T follicular helper cell (primary cell): ENCODE results near the gene GKN1.

Source experiments
- DNase-seq: peaks from one replicate; pipeline ENCODE4 v3.0.0-alpha.2; 2020; ENCODE audit warnings: low read depth

The GKN1 gene

DNA sequence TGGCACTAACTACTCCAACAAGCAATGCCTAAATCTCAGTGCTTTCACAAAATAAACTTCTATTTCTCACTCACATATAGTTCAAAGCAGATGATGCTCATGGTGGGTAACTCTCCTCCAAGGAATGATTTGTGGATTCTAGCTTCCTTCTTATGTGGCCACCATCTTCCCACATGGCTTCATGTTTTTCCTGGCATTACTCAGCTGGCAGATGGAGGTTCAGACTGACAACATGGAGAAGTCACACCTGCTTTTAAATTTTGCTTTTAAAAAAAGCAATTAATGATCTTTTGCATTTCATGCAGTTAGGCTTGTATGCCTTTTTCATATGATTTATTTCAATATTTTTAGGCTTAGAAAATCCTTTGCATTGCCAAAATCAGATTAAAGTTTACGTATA is 15.4 kb upstream of the GKN1 start:
- DNase-seq, result no peak

DNA sequence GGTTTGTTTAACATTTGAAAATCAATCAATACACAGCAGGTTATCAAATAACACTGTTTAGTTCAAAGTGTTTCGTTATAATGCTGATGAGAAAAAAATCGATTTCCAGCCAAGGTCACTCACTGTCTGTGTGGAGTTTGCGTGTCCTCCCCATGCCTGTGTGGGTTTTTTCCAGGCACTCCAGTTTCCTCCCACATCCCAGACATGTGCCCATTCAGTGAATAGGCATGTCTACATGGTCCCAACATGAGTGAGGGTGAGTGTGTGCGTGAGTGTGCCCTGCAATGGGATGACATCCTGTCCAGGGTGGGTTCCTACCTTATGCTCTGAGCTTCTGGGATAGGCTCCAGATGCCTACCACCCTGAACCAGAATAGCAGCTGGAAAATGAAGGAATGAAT is 13.1 kb upstream of the GKN1 start:
- no peak for DNase-seq

DNA sequence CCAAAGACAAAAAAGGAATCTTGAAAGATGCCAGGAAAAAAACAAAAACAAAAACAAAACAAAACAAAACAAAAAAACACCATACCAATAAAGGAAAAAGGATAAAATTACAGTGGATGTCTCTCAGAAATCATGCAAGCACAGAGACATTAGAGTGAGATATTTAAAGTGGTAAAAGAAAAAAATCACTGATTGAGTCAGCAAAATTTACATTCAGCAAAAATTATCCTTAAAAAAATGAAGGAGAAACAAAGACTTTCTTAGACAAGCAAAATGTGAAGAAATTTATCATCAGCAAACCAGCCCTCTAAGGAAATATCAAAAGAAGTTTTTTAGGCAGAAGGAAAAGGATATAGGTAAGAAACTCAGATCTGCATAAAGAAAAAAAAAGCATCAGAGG is 10.2 kb upstream of the GKN1 start:
- no peak for DNase-seq

DNA sequence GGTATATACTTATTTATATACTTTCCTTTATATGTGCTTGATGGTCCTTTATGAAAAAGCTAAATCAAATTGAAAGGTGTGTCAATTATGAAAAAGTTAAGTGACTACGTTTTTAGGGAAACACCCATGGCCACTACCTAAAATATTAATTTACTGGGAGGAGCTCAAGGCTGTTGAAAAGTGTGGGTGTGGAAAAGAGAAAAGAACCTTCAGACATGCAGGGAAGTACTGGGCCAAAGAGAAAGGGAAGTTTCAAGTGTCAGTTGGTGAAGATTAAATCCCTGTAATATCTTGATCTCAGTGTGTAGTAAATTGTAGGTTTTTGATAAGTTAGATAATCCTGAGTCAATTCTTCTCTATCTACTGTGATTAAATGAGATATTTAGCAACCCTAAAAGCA is 6.2 kb upstream of the GKN1 start:
- DNase-seq, result no peak

DNA sequence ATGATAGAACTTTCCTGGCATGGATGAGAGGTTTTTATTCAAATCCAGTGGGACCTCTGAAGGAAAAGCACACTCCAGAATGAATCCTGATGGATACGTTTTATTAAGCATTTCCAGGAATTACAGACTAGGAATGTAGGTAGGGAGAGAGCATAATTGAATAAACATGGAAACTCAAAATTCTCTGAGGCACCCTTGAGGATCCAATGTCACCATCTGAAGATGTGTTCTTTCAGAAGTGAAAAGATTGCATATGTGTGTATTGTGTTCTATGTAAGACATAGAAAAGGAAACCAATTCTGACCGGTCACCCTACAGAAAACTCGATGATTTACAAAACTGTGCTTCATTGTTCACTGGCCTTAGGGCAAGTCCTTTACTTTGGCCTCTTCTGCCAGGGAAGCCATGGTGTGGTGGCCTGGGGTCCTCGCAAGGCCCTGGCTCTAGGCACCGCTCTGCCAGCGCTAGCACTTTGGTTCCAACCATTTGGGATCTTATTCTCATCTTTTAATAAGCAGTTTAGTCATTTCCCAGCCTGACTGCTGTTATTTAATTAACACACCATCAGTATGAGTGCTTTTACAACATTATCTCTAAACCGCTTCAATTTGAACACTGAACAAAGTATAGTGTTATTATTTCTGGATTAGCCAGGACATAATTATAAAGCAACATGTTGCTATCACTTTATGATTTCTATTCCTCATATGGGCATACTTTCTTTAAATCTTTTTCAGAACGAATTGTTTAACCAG is 4.5 kb upstream of the GKN1 start:
- DNase-seq, result no peak

DNA sequence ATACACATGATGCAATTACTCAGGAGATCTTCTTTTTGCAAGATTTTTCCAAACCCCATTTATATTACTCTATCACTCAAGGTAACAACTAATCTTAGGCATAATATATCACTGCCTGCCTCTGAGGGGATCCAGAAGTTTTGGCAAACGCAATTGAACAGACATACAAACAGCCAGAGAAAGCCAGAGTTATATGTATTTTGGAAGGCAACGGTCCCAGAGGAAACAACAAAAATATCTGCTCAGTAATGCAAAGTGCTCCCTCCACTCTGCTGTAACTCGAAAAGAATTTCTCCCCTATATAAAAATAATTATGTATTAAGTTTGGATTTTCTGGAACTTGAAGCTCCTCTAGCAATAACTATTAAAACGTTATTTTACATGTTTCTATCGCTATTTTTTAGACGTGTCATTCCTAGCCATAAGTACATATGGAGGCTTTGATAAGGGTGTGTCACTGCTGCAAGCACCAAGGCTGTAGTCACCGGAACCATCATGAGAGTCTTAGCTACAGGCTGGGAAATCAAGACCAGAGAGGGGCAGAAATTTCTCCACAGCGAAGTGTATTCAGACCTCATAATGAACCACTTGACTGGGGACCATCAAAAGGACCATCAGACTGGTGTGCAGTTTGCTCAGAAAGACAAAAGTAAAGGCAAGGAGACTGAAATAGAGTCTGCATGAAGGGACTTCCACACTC is 3.7 kb upstream of the GKN1 start:
- no peak for DNase-seq

DNA sequence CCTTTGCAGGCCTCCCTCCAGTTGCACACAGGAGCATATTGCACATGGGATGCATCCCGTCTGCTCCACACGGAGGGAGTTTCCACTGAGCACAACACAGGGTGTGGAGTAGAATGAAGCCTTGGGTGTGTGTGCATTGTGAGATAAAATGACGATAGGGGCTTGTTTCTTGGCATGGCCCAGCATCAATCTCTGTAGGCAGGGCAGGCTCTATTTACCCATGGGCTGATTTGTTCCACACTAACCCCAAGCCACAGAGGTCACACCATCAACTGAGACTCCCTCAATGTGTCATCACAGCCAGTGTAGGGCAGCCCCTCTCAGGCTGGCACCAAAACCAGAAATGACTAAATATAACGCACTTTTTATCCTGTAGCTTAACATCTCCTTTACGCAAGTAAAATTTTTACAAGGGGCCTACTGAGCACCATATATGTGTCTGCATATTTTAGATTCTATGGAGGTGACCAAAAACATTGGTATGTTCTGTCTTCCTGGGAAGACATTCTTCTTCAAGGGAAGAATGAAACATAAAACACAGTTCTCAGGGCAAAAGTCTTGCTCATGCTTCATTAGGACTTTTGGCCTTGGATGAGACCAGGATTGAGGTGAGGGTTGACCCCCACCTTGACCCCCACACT is 2.7 kb upstream of the GKN1 start:
- DNase-seq, result no peak

DNA sequence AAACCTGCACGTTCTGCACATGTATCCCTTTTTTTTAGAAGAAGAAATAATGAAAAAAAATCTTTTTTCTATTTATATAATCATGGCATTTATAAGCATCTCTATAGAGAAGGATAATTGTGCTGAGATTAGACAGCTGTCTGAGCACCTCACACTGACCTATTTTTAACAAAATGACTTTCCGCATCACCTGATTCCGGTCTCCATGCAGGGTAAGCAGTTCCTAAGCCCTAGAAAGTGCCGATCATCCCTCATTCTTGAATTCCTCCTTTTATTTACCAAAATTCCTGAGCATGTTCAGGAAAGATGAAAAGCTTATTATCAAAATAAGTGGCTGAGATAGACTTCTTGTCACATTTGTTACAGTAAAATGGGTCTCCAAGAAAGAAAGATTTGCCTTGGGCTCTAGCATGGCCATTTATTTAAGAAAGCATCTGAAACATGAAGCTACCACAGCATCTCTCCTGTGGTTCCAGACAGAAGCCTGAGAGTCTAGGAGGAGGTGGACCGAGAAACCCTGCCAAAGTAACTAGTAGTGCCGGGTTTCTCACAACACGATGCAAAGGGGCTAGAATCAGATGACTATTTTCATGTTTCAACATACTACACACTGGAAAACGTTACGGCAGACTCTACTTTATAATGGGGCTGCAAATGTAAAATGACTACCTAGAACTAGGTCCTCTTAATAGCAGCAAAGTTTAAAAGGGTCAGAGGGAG is 670 bp downstream of the GKN1 start:
- DNase-seq, result no peak

DNA sequence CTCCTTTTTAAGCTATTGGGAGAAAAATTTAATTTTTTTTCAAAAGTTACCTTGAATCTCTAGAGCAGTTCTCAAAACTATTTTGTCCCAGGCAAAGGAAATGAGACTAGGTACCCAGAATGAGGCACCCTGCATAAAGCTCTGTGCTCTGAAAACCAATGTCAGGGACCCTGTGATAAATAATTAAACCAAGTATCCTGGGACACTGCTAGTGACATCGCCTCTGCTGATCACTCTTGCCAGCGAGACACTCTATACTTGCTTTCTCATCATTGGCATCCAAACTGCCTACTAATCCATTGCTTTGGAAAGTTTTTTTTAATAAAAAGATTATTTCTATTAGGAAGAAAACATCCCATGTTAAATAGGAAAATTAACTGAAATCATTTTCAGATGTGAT is 1.4 kb downstream of the GKN1 start:
- no peak for DNase-seq

DNA sequence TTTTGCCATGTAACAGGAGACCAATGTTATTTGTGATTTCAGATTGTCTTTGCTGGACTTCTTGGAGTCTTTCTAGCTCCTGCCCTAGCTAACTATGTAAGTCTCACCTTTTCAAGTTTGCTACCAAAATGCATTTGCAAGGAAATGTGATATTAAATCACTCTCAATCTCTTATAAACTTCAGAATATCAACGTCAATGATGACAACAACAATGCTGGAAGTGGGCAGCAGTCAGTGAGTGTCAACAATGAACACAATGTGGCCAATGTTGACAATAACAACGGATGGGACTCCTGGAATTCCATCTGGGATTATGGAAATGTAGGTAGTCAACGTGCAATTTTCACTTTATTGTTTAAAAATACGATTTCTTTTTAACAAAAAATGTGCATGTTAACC is 3.0 kb downstream of the GKN1 start:
- no peak for DNase-seq

DNA sequence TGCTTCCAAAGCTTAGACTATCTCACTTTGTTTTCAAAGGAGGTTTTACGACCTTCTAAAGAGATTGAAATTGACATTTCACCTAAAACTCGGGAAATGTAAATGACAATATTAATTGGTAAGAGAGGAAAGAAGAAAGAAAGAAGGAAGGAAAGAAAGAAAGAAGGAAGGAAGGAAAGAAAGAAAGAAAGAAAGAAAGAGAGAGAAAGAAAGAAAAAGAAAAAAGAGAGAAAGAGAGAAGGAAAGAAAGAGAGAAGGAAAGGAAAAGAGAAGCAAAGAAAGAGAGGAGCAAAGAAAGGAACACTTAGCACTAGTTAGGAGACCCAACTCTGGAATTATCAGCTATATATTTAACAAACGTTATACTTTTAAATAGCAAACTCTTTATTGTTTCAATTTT is 3.7 kb downstream of the GKN1 start:
- no peak for DNase-seq

DNA sequence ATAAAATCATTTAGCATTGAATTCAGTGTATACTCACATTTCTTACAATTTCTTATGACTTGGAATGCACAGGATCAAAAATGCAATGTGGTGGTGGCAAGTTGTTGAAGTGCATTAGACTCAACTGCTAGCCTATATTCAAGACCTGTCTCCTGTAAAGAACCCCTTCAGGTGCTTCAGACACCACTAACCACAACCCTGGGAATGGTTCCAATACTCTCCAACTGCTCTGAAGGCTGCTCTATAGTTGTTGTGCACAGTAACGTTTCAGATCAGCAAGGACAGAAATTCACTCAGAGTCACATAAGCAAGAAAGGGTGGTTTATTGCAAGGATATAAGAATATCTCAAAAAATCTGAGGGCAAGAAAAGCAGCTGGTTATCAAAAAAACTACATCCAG is 6.5 kb downstream of the GKN1 start:
- DNase-seq, result no peak

DNA sequence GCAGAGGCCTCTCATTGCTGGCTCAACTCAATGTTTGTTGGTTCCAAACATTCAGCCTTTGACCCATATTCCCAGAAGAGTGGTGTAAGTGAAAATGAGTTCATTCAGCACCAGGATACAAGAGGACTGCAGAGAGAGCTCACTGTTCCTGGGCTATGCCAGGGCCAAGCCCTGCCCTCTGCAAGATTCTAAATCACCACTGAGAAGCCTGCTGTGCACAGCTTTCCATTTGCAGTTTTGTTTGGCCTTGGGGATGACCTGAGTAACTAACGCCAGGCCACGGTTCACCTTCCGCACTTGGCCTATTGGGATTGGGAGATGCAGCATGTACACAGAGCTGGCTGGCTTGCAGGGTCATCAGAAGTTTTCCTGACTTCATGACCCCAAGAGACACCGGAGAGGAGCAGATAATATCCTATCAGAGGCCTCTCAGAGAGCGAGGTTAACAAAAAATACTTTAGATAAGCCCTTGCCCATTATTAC is 12.6 kb downstream of the GKN1 start:
- DNase-seq, result no peak

DNA sequence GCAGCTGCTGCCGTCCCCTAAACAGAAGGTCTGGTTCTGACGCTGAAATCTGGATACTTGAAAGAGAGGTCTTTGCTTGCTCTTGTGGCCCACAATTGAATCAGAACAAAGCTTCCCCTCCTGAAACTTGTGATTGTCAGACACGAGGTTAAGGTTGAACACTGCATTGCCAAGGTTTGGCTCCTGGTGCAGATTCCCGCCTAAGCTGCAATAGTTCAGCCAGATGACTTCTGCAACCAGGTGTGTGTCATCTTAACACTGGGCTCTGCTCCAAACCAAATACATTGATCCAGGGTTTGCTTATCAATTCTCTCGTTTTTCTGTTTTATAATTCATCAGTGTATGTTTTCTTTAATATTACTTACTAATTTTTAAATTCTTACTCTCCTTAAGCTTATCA is 14.6 kb downstream of the GKN1 start:
- no peak for DNase-seq

DNA sequence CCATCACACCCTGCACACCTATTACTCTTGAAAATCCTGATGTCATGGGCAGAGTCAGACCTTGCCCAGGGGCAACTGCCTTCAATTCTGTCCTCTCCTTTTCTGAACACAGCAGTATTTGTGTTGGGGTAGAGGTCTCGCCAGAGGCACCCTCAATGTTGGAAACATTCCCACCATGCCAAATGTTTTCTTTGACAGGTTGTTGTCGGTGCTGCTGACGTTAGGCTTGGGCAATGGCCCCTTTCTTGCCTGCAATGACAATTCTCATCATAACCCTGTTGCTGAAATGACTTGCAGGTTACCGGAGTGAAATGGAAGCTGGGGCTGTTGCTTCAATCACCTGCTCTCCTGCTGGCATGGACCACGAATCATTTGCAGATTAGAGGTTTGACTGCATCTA is 17.9 kb downstream of the GKN1 start:
- DNase-seq, result no peak

DNA sequence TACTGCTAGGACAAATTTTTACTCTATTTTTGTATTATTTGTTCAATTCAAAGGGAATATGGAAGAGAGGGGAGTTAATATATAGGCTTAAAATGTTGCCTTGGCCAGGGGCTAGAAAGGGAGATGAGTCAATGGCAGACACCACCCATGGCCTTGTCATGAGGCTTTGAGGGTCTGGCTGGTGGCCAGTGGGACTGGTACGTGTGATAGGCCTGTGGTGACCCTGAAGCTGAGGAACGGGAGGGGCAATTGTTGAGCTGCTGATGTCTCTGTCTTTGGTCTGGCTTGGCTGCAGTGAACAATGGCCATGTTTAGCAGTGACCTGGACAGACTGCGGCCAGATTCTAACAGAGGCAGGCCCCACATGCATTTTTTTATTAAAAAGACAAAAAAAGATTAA is 18.5 kb downstream of the GKN1 start:
- DNase-seq, result no peak

DNA sequence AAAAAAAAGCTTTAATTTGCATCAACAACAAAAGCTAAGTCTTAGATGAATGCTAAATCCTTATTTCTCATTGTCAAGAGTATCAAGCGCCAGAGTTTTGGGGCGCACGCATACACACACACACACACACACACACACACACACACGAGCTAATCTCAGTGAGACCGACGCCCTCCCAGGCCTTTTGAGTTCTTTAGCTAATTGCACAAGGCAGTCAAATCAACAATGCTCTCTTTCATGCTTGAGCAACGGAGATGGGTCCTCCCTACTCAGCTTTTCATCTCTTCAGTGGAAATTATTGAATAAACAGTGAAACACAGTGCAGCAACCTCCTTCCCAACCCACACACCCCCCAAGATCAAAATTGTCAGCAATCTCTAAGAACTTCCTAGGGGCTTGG is 19.2 kb downstream of the GKN1 start:
- DNase-seq, result no peak

DNA sequence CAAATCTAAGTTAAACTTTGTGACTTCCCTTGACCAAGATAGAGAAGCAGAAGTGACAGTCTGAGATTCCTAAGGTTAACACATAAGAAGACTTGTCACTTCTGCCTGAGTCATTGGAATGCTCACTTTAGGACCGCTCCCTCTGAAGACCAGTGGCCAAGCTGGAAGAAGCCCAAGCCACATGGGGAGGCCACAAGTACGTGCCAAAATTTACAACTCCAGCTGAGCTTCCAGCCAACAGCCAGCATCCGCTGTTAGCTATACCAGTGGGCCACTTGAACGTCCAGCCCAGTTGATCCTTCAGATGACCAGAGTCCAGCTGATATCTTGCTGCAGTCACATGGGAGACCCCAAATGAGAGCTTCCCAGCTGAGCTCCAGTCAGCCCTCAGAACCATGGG is 20.4 kb downstream of the GKN1 start:
- DNase-seq, result no peak

DNA sequence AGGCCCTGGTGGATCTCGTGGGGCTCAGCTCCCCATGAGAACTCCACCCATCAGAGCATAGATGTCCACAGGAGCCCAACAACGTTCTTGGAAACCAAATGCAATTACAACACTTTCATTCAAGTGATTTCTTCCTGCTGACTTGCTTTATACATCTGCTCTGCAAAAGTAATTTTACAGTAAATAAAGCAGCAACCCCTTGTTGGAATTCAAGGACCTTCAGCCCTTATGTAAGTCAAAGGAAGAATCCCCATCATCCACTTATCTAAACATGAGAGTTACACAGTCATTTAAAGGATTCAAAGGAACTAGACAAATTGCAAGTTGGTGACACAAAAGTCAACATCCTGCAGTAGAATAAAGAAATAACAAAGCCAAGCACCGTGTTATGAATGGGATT is 21.5 kb downstream of the GKN1 start:
- DNase-seq, result no peak

DNA sequence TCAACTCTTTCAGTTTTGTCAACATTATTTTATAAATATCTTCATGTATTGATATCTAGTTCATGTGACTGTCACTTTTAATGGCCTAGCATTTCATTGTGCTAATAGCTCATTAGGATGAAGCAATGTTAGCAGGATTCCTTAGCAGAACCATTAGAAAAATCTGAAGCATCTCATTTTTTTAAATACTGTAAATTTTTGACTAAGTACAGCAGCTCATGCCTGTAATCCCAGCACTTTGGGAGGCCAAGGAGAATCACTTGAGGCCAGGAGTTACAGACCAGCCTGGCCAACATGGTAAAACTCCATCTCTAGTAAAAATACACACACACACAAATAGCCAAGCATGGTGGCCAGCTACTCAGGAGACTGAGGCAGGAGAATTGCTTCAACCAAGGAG is 23.0 kb downstream of the GKN1 start:
- no peak for DNase-seq

DNA sequence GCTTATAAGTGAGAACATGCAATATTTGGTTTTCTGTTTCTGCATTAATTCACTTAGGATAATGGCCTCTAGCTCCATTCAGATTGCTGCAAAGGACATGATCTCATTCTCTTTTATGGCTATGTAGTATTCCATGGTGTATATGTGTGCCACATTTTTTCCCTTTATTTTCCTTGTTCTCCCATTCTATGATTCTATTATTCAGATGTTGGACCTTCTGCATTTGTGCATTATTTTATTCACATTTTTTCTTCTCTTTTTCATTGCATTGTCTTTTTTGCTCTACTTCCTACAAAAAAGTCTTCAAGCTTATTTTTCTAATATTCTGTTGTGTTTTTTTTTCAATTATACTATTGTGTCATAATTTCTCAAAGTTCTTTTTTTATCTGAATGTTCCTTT is 27.4 kb downstream of the GKN1 start:
- DNase-seq, result no peak

DNA sequence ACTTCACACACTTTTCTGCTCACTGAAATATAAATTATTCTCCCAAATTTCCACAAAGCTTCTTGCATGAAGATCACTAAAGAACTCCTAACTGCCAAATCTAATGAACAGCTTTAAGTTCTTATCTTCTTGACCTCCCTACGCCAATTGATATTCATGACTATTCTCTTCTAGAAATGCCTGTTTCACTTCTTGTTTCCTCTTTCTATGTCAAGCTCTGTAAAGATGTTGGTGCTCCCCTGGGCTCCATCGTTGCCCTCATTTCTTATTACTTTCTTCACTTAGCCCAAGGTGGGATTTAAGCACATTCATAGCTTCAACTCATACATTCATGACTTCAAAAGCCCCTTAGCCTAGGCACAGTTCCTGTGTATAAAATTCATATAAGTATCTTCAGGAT is 29.3 kb downstream of the GKN1 start:
- DNase-seq, result no peak

DNA sequence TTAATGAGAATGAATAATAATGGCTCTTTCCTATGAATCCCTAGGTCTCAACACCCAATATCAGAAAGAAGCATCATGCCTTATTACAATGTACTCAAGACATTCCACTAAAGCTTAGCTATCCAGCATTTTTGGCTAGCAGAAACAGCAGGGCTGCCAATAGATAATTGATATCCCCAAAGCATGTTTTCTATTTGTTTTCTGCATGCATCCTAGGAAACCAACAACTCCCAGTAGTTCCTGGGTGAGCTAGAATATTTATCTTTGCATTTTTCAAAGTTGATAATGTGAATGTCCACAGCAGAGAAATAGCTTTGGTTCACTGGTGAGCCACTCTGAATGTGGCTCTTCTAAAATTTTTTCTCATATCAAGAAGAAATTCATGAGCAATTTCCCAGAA is 32.7 kb downstream of the GKN1 start:
- DNase-seq, result no peak
